HL-60 (cell line): ENCODE results near the gene TNRC18.
"Not testable (repeated sequence)": the region's sequence is repeated elsewhere in the genome, so short reads cannot be mapped to it uniquely, and the experiment has no call there.

Experiments used
- DNase-seq, 2 experiments: peaks; one replicate each; pipeline ENCODE4 v3.0.0-alpha.2; 2010 to 2020; ENCODE audit warnings: low read depth in 1 of 2, low spot score in 1 of 2
- H3K27ac ChIP-seq: fragments of 250-450 bp; sonication (Bioruptor Pico); replicated peaks from 2 replicates; pipeline ENCODE4 v1.5.1; 2020; ENCODE audit warnings: mild to moderate bottlenecking, moderate library complexity
- H3K27me3 ChIP-seq: fragments of 250-450 bp; sonication (Bioruptor Pico); 2 replicates; pipeline ENCODE4 v1.5.1; 2021; ENCODE audit warnings: mild to moderate bottlenecking, moderate library complexity; ENCODE audit not compliant: insufficient read depth, poor library complexity, severe bottlenecking
- H3K4me3 ChIP-seq: replicated peaks from 2 replicates; pipeline ENCODE4 v1.5.1; 2011; ENCODE audit warnings: mild to moderate bottlenecking, control low read depth, low read length; ENCODE audit not compliant: insufficient read depth
- GABPA ChIP-seq: IDR thresholded peaks from 2 replicates; pipeline ENCODE4 v1.6.1; 2012; ENCODE audit warnings: low read depth
- POLR2AphosphoS5 ChIP-seq: IDR thresholded peaks from 2 replicates; pipeline ENCODE4 v1.6.1; 2012; ENCODE audit warnings: low read depth
- SPI1 ChIP-seq: IDR thresholded peaks from 2 replicates; pipeline ENCODE4 v1.6.1; 2012; ENCODE audit warnings: low read depth, mild to moderate bottlenecking, borderline replicate concordance
- TF ChIP-seq, protein P1 (sequence below): IDR thresholded peaks from one replicate; pipeline ENCODE4 v1.5.1; 2011; ENCODE audit warnings: low read length, control low read depth, inconsistent platforms; ENCODE audit not compliant: insufficient read depth
- TF ChIP-seq, protein P2 (sequence below): IDR thresholded peaks from 2 replicates; pipeline ENCODE4 v1.6.1; 2012; ENCODE audit warnings: low read depth; ENCODE audit not compliant: insufficient replicate concordance

The TNRC18 gene

DNA sequence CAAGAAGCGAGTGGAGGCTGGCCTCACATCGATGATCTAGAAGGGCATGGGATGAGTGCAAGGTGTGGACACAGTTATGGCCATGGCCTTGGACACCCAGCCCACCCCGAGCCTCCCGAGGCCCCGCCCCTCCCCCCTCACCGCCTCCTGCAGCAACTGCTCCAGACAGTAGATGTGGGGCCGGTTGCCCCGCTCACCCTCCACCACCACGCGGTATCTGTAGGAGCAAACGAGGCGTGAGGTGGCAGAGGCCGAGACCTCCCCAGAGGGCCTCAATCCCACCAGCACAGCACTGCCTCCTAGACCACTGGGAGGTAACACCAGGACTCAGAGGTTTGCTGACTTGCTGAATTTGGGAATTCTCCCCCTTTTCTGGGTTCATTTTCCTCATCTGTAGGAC is 103.2 kb downstream of the TNRC18 start:
- Histone ChIP-seq H3K27ac (no peak overlapping the region), H3K27me3 (no peaks in the 10 kb centered on the region), H3K4me3 (no peak overlapping the region)
- DNase-seq: no peak
- TF ChIP-seq, protein P1, sequence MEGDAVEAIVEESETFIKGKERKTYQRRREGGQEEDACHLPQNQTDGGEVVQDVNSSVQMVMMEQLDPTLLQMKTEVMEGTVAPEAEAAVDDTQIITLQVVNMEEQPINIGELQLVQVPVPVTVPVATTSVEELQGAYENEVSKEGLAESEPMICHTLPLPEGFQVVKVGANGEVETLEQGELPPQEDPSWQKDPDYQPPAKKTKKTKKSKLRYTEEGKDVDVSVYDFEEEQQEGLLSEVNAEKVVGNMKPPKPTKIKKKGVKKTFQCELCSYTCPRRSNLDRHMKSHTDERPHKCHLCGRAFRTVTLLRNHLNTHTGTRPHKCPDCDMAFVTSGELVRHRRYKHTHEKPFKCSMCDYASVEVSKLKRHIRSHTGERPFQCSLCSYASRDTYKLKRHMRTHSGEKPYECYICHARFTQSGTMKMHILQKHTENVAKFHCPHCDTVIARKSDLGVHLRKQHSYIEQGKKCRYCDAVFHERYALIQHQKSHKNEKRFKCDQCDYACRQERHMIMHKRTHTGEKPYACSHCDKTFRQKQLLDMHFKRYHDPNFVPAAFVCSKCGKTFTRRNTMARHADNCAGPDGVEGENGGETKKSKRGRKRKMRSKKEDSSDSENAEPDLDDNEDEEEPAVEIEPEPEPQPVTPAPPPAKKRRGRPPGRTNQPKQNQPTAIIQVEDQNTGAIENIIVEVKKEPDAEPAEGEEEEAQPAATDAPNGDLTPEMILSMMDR: no peak
- TF ChIP-seq SPI1 (no peak), GABPA (no peak), POLR2AphosphoS5 (peak; percentile 29; the same call in 1 of the 2 replicates)

DNA sequence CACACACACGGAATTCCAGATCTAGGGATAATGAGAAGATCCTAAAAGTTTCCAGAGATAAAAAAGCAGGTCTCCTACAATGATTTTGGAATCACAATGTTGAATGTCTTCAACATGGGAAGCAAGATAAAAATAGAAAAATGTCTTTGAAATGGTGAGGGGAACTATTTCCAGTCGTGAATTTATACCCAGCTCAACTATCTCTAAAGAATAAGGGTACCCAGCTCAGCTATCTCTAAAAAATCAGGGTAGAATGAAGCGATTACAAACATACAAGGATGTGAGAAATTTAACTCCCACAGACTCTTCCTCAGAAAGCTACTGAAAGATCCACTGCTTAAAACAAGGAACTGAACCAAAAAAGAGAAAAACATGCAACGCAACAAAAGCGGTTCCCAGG is 105.0 kb downstream of the TNRC18 start:
- DNase-seq: not testable (repeated sequence)

DNA sequence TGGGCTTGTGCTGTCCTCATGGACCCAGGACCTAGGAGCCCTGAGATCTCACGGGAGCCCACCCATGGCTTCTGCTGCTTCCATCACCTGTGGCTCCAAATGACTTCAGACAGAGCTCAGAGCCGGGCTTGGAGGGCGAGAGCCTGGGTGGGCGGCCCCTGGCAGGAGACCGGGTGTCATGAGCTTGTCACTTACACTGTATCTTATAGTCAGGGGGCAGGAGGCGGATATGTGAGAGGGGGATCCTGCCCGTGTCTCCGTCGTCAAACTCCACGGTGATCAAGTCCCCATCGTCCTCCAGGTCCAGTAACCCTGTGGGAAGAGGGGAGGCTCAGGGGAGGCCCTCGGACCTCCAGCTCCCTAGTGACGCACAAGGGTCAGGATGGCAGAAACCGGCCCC is 107.9 kb downstream of the TNRC18 start:
- no peak for DNase-seq
- TF ChIP-seq, protein P1: no peak
- TF ChIP-seq POLR2AphosphoS5: no peak
- TF ChIP-seq SPI1: no peak
- no peak for TF ChIP-seq GABPA
- TF ChIP-seq, protein P2, sequence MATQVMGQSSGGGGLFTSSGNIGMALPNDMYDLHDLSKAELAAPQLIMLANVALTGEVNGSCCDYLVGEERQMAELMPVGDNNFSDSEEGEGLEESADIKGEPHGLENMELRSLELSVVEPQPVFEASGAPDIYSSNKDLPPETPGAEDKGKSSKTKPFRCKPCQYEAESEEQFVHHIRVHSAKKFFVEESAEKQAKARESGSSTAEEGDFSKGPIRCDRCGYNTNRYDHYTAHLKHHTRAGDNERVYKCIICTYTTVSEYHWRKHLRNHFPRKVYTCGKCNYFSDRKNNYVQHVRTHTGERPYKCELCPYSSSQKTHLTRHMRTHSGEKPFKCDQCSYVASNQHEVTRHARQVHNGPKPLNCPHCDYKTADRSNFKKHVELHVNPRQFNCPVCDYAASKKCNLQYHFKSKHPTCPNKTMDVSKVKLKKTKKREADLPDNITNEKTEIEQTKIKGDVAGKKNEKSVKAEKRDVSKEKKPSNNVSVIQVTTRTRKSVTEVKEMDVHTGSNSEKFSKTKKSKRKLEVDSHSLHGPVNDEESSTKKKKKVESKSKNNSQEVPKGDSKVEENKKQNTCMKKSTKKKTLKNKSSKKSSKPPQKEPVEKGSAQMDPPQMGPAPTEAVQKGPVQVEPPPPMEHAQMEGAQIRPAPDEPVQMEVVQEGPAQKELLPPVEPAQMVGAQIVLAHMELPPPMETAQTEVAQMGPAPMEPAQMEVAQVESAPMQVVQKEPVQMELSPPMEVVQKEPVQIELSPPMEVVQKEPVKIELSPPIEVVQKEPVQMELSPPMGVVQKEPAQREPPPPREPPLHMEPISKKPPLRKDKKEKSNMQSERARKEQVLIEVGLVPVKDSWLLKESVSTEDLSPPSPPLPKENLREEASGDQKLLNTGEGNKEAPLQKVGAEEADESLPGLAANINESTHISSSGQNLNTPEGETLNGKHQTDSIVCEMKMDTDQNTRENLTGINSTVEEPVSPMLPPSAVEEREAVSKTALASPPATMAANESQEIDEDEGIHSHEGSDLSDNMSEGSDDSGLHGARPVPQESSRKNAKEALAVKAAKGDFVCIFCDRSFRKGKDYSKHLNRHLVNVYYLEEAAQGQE: no peak
- H3K27me3 ChIP-seq: no peaks in the 10 kb centered on the region
- H3K27ac ChIP-seq: no peak overlapping the region
- no peak overlapping the region for H3K4me3 ChIP-seq

More for the DNA sequence above, 105.0 kb downstream of the TNRC18 start:
- H3K27me3 ChIP-seq, H3K4me3 ChIP-seq, H3K27ac ChIP-seq: not testable (repeated sequence)

DNA sequence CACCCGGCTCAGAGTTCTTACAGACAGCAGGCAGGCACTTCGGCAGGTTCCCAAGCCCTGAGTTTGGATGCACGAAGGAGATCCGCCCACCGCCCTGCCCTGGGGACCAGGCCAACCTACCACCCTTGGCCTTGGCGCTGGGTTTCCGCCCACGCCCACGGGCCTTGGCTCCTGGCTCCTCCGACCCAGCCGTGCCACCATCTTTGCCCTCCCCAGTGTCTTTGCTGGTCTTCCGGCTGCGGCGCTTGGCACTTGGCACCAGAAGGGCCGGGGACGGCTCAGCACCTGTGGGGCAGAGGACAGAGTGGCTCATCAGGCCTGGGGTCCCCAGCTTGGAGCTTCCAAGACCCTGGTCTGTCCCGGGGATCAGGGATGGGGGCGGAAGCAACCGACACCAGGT is 108.8 kb downstream of the TNRC18 start:
- no peak for DNase-seq
- no peaks in the 10 kb centered on the region for H3K27me3 ChIP-seq
- H3K27ac ChIP-seq: no peak overlapping the region
- TF ChIP-seq GABPA (no peak), POLR2AphosphoS5 (no peak), SPI1 (no peak)
- TF ChIP-seq, protein P2: no peak
- TF ChIP-seq, protein P1: no peak
- no peak overlapping the region for H3K4me3 ChIP-seq

DNA sequence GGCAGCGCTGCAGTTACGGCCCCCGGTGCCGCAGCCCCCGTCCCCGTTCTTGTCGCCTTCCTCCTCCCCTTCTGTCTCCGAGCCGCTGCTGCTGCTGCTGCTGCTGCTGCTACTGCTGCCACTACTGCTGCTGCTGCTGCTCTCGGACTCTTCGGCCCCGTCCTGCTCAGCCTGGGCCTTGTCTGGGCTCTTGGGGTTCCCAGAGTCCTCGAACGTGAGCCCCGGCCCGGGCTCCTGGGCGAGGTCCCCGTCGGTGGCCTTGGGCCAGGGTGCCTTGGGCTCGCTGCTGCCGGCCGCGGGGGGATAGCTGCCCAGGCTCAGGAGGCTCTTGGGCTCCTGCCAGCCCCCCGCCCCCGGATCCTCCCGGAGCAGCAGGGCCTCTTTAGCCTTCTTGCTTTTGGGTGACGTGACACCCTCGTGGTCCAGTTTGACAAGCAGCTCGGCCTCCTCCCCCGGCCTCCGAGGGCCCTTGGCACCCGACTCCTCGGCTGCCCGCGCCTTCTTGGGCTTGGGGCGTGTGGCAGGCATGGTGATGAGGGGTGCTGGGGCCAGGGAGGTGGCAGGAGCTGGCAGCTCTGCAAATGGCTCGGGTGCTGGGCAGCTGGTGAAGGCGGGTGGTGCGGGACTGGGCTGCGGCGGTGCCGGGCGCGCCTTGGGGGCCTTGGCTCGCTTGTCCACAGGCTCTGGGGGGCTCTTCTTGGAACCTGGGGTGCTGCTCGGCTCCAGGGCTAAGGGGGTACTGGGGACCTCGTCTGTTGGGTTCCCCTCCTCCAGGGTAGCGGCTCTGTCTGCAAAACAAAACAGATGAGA is 110.4 kb downstream of the TNRC18 start:
- DNase-seq, H3K27ac ChIP-seq, H3K4me3 ChIP-seq, H3K27me3 ChIP-seq: not testable (repeated sequence)
